22Rv1 (cell line): ENCODE measurements around the gene UNC79.

Experiments used
- H3K27ac ChIP-seq: fragments of 450-650 bp; 2 replicates; pipeline ENCODE4 v1.5.1; 2017
- CTCF ChIP-seq: fragments of 450-650 bp; IDR thresholded peaks from 2 replicates; pipeline ENCODE4 v1.5.1; 2017; ENCODE audit warnings: mild to moderate bottlenecking
- ZFX ChIP-seq: fragments of 450-650 bp; IDR thresholded peaks from 2 replicates; pipeline ENCODE4 v1.6.1; 2017; ENCODE audit warnings: antibody characterized with exemption, borderline replicate concordance

The UNC79 gene

GRCh38 chr14:93657875-93658274, 227.1 kb downstream of the UNC79 start:
- TF ChIP-seq ZFX = no peak
- TF ChIP-seq CTCF = no peak
- H3K27ac ChIP-seq = no peak overlapping the region

GRCh38 chr14:93663317-93663716, 232.6 kb downstream of the UNC79 start:
- TF ChIP-seq CTCF (no peak), ZFX (no peak)
- no peak overlapping the region for H3K27ac ChIP-seq

- TF ChIP-seq ZFX = no peak
- no peak for TF ChIP-seq CTCF
- no peak overlapping the region for H3K27ac ChIP-seq
These were observed 234.4 kb downstream of the UNC79 start for GRCh38 chr14:93665169-93665568.

GRCh38 chr14:93669632-93670031, 238.9 kb downstream of the UNC79 start:
- no peak overlapping the region for H3K27ac ChIP-seq

GRCh38 chr14:93674343-93674742, 243.6 kb downstream of the UNC79 start:
- no peak overlapping the region for H3K27ac ChIP-seq
- no peak for TF ChIP-seq CTCF
- TF ChIP-seq ZFX = no peak

More at GRCh38 chr14:93669632-93670031, 238.9 kb downstream of the UNC79 start:
- no peak for TF ChIP-seq ZFX
- TF ChIP-seq CTCF = no peak

GRCh38 chr14:93675651-93676050, 244.9 kb downstream of the UNC79 start:
- TF ChIP-seq CTCF (no peak), ZFX (no peak)
- H3K27ac ChIP-seq = no peak overlapping the region

- TF ChIP-seq CTCF = no peak
- no peak for TF ChIP-seq ZFX
- no peak overlapping the region for H3K27ac ChIP-seq
These were observed 245.7 kb downstream of the UNC79 start for GRCh38 chr14:93676416-93676958.
